Upper lobe of left lung (tissue), 4 donors: ENCODE measurements around the gene ERN1.

Experiments used
- EP300 ChIP-seq, 4 donors: sonication (generic); formaldehyde crosslinking; IDR thresholded peaks; one replicate each; pipeline ENCODE4 v1.5.1; 2017; ENCODE audit warnings: antibody characterized with exemption in 4 of 4, control low read depth in 2 of 4
- POLR2A ChIP-seq, 4 donors: fragments of 450-650 bp; IDR thresholded peaks; one replicate each; pipeline ENCODE4 v1.5.1; 2016 to 2017; ENCODE audit warnings: antibody characterized with exemption in 4 of 4, mild to moderate bottlenecking in 2 of 4

- no peak for TF ChIP-seq EP300 (IDR thresholded peaks at IDR 0.05)
- no peak for TF ChIP-seq POLR2A (IDR thresholded peaks at IDR 0.05)
Observed at GRCh38 chr17:64166876-64167275, 36.9 kb upstream of the ERN1 start.
